Hematopoietic multipotent progenitor cell treated with erythropoietin and hydrocortisone succinate and interleukin-3 and kit ligand, for 8 days (in vitro differentiated cells): Measurements from ENCODE around the gene ARL6IP4.

Experiments used
- DNase-seq: peaks from one replicate; pipeline ENCODE4 v3.0.0-alpha.2; 2015

The ARL6IP4 gene

DNA sequence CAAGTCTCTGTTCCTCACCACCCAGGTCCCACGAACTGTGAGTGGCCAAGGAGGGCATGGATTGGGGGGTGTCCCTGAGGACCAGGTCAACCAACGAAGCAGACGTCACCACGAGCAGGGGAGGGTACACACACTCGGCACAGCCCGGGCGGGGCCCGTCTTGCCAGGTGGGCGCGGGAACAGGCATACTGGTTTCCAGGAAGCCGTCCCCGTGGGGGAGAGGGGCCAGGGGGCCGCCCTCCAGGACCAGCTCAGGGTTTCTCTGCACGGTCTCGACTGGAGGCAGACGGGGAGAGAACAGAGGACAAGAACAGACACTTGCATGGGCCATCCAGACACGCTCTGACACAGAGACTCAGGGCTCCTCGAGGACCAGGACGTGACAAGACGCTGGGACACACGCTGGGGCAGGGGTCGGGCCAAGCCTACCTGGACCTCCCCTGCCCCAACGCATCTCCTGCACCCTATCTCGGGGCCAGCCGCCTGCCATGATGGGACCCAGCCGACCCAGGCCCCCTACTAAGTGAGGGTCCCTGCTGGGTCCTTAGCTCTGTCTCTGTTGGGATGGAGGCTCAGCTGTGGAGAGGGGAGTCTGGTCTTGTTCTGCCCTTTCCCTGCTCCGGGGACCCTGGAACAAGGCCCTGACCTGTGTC lies 11.3 kb downstream of the ARL6IP4 start:
- DNase-seq, result no peak

DNA sequence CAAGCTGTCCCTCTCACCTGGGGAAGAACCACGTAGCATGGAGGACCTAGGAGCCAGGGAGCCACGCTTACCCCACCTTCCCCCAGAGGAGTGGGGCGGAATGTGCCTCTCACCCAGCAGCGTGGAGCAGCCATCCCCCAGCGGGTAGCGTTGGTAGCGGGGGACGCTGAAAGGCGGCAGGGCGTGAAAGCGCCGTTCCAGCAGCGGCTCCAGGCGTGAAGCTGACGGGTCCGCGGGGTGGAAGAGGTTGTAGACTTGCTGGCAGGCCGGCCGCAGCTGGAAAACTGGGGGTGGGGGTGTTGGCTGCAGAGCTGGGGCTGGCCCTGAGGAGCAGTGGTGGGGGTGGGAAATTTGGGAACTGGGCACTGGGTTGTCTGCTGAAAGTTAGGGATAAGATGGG lies 11.9 kb downstream of the ARL6IP4 start:
- DNase-seq, result no peak

DNA sequence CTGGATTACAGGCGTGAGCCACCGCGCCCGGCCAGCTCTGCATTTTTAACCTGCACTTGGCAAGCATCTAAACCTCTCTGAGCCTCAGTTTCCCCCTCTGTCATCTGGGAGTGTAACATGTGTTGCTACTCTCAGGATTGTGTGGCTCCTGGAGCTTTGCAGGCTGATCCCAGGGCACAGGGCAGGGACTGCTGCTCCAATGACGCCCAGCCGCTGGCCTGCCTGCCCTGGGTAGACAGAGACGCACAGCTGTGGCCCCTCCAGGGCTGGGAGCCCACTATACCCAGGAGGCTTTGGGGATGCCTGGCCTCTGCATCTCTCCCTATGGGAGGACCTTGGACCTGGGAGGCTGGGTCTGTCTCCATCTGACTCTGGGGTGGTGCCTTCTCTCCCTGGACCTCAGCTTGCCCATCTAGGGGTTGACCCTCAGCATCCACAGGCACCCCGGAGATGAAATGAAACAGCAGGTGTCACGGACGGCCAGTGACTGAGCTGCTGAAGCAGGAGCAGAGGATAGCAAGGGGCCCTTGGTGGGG lies 13.7 kb downstream of the ARL6IP4 start:
- DNase-seq, result no peak

DNA sequence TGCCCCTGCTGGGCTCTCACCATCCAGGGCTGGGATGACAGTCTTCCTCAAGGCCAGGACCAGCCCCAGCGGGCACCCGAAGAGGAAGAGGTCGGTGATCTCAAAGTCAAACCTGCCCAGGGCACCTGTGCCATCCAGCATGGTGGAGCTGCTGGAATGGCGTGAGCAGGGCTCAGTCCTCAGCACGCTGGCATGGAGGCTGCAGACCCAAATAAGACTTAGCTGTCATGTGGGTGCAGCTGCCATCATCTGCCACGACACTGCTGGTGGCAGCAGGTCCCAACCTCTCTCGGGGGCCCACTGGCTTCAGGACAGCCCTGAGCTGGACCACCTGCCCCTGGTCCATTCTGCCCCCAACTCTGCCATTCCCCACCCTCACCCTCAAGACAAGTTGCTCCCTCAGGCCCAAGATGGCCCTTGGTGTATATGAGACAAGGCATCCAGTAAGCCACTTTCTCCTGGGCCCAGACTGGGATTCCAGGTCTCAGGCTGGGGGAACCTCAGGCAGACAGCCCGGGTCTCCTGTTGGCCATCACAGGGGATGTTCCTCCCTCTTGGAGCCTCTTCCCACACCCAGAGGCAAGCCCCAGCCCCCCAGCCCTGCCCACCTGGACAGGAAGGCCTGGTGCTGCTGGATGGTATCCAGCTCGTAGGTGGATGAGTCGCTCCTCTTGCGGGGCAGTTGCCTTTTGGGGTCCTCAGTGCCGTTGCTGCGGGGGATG lies 14.5 kb downstream of the ARL6IP4 start:
- no peak for DNase-seq

DNA sequence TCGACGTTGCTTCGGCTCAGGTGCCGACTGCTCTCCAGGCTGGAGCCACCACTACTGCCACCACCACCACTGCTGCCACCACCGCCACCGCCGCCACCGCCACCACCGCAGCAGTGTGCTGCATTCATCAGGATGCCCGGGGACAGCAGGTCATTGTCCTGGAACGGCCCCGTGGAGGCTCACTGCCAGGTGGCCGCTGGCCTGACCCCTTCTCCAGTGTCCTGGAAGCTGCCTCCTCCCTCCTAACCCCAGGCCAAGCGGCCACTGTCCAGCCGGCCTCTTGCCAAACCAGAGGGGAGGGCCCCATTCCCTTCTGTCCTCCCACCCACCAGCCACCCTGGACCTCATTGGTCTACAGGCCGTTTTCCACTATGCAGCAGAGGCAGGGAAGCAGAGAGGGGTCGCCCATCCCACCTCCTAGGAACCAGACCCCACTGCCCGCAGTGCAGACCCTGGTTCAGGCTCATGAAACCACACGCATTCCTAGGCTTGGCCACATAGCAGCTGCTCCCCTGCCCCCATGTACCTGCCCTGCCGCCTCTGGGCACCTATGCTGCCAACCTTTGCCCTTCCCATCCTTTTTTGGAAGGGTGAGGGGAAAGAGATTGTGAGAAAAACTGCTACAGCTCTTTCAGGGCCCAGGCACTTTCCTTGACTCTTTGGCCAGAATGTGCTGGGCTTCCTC lies 15.2 kb downstream of the ARL6IP4 start:
- no peak for DNase-seq

DNA sequence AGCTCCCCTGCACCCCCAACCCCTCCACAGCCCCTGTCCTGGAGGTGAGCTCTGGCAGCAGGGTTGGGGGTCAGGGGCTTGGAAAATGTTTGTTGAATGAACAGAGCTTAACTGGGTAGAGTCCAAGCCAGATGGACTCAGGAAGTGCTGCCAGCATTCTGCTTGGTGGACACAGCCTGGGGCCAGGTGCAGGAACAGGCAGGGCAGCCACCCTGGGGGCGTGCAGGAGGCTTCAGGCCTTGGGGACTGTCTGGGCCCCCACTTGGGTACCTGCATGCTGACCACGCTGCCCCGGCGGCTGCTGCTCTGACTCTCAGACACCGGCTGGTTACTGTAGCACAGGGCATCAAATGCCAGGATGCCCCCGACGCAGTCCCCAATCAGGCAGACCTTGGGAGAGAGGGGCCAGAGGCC lies 15.7 kb downstream of the ARL6IP4 start:
- no peak for DNase-seq

DNA sequence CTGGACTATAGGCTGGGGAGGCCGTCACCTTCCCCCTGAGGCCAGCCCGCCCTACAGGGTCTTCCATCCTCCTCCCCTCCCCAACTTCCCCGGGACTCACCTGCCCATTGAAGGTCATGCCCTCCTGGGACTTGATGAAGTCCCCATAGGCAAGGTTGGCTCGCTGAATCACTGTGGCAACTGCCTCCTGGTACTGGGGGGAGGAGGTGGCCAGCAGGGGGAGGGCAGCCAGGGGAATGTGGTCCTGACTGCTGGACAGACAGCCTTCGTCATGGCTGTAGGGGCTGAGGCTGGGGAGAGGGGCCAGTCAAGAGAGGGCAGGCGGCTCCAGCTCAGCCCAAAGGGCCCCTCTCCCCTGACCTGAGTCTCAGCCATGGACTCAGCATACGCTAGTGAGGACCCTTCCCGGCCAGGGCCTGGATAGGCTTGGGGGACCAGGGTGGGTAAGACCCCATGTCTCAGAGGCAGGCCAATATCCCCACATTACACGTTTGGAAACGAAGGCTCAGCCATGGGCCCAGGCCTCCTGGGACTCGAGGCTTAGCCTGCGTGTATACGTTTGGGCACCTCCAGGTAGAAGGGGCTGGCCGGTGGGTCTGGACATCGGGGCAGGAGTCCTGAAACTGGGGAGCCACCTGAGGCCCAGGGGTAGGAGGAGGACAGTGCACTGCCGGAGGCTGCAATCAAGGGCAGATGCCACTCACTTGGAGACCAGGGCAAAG lies 16.3 kb downstream of the ARL6IP4 start:
- no peak for DNase-seq

DNA sequence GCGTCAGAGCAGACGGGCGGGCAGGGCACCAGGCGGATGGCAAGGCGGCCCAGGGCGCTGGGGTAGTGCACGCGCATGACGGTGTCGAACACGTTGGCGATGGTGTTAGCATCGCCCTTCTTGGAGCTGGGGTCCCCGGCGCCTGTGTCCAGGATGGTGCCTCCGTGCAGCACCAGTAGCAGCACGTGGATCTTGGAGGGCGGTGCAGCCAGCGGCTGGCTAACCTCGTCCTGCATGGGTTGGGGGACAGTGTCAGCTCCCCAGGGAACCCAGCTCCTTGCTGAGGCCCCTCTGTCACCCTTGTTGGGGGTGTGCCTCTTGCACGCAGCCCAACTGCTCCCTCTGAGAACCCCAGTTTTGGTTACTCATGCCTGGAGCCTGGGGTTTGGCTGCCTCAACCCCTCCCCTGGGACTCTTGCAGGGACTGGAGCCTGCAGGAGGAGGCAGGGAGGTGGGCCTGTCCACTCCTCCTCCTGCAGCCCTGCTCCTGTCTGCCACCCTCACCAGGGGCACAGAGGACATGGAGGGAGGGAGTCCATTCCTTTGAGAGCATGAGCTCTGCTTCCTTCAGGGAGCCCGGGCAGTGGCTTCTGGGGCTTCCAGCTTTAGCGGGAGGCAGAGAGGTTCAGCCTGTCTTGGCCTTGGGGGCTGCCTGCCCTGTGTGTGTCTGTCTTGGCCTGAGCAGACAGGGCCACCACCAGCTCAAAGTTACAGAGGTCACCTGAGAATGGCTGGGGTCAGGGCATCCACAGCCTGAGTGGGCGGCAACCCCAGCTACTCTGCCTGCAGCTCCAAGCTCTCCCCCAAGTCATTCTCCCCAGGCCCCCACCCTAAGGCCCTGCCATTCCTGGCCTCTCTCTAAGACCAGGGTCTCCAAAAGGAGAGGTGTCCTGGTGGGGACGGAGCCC lies 17.1 kb downstream of the ARL6IP4 start:
- no peak for DNase-seq

DNA sequence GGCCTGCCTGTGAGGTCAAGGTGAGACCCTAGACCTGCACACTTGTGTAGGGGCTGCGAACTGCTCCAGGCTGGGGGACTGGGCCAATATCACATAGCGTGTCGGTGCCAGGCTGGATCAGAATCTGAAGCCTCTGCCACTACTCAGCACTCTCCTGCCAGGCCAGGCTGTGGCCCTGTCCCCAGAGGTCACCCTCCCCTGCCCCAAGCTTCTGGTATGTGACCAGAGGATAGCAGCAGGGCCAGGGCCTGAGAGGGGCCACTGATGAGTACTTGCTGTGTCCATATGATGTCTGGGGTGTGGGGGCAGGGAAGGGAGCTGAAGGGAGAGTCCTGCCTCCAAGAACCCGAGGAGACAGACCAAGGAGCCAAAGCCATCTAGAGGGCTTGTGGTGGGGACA lies 17.8 kb downstream of the ARL6IP4 start:
- DNase-seq, result no peak

DNA sequence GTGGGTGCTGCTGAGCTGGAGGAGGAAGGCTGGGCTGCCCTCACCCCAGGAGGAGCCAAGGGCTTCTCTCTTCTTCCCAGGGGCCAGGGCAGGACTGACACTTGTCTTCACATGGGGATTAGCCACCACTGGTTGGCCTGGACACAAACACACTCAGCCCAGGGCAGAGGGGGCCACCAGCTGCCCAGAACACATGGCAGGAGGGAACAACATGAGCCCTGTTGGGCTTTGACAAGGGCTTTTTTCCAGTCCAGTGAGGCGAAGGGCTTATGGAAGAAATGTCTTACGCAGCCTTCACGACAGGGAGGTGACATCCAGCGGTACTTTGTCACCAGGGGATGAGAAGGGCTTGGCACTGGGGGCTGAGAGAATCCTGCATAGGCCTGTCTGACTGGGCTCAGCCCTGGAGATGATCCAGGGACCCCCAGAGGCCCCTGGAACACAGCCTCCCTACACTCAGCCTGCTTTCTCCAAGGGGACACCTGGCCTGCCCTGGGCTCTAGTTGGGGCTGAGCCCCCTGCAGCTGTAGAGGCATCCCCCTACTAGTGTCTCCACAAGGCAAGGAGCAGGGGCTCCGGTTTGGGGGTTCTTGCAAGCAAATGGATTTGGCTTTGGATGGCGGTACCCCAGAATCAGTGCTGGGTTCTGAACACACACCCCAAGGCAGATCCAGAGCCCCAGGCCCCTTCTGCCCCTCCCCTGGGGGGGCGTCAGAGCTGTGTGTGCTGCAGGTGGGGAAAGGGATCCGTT lies 18.9 kb downstream of the ARL6IP4 start:
- no peak for DNase-seq

DNA sequence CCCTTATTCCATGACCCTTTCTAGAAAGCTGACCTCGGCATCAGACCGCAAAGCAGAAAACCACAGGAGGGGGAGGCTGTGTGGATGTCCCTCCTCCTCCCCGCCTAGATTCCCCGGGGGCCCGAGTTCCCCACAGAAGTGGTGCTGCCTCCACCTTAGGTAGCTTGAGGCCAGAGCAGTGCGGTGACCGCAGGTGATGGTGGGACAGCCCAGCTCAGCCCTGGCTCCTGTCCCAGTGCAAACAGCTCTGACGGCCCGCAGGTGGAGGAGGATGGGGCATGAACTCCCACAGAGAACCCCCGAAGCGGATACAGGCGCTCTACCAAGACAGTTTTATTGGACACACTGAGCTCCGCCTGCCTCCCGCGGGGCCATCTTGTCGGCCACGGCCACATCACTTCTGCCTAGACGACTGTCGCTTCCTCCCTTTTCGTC lies 19.5 kb downstream of the ARL6IP4 start:
- DNase-seq, result no peak

DNA sequence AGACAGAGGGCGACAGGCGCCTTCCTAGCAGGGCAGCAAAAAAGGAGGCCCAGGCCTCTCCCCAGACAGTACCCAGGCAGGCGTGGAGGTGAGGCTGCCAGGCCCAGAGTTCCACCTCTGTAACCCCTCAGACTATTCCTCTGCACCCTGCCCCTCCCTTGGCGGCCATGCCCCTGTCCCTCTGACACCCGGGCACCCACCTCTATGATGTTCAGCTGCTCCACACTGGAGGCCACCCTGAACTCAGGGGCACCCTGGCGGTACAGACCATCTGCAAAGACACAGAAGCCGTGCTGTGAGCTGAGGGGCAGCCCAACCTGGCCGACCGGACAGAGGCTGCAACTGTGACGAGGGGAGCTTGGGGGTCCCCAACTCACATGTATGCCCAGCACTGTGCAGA lies 20.1 kb downstream of the ARL6IP4 start:
- DNase-seq, result no peak

DNA sequence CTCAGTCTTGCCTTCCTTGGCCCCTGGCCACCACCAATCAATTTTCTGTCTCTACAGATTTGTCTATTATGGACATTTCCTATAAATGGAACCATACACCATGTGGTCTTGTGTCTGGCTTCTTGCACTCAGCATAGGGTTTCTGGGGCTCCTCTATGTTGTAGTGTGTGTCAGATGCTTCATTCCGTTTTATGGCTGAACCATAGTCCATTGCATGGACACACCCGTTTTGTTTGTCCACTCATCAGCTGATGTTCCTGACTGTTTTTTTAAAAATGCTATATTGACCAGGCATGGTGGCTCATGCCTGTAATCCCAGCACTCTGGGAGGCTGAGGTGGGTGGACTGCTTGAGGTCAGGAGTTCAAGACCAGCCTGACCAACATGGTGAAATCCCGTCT lies 21.0 kb downstream of the ARL6IP4 start:
- no peak for DNase-seq

DNA sequence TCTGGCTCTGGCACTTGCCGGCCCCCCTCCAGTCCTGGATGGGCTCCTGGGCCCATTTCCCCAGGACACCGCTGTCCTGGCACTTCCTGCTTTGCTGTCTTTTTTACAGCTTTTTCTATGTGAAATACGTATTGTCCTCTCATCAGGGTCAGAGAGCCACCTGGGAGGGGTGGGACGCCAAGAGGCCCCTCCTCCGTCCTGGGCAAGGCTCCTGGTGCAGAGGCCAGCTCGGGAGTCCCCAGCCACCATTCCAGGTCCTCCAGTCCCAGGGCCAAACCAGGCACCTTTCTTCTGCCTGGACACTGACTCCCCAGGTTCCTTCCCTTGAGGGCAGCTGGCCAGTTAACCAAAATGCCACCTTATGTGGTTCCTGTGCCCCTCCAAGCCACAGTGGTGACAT lies 22.8 kb downstream of the ARL6IP4 start:
- DNase-seq, result no peak

DNA sequence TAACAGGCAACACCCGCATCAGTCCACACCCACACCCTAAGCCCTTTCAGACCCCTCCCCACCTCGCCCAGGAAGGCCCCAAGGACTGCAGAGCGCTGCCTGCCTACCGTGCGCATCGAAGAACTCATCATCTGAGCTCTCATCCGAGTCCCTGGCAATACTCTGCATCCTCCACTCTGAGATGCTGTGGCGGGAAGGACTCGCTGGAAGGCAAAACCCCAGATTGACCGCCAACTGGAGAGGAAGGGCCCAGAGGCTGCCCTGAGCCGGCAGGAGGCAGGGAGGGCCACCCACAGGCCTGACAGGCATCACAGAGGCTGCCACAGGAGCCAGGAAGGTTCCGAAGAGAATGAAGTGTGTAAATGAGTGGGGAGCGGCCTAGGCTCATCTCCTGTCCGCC lies 23.8 kb downstream of the ARL6IP4 start:
- no peak for DNase-seq

DNA sequence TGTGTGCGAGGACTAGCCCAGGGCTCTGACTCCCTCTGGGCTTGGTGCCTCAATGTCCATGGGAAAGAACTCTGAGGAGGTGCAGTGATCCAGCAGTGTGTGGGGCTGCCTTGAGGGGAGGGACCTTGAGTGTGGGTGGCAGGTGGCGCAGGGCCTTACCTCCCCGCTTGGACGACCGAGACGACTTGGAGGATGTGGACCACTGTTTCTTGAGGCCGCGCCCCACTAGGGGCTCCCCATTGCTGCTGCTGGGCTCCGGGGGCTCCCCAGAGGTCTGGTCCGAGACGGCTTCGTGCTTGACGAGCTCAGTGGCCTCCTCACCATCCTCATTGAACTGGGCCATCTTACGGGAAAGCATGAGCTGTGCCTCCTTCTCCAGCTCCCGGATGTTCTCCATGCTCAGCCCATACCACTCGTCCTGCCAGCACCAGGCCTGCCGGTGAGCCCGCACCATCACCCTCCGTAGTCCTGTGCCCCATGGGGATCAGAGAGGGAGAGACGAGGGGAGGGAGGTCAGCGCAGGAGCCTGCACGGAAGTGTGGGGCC lies 24.7 kb downstream of the ARL6IP4 start:
- DNase-seq, result no peak

DNA sequence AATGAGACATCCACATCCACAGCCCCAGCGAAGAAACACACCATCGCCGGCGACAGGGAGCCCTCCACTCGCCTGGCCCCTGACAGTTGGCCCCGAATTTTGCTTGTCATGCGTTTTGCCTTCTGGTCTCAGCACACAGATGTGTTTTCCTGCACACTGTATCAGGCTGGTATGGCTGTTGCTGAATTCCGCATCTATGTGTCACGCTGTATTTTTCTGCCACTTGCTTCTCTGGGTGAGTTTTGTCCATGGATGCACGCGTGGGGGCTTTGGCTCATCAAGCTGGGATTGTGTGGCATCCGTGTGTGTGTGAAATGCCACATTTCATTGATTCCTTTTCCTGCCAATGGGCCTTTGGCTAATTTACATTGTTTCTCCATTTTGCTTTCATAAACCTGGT lies 26.5 kb downstream of the ARL6IP4 start:
- DNase-seq, result no peak

DNA sequence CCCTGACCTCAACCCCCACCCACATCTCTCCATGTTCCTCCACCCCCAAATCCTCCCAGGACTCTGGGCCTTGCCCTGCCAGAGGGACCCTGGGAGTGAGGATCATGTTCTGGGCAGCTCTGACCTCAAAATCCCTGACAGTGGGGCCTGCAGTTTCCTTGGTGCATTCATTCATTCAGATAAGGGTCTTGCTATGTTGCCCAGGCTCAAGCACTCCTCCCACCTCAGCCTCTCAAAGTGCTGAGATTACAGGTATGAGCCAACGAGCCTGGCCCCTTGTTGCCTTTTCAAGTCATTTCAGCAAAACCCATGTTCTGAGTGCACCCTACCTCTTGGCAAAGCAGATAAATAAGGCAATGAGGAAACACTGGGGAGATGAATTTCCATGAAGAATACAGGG lies 29.6 kb downstream of the ARL6IP4 start:
- no peak for DNase-seq

DNA sequence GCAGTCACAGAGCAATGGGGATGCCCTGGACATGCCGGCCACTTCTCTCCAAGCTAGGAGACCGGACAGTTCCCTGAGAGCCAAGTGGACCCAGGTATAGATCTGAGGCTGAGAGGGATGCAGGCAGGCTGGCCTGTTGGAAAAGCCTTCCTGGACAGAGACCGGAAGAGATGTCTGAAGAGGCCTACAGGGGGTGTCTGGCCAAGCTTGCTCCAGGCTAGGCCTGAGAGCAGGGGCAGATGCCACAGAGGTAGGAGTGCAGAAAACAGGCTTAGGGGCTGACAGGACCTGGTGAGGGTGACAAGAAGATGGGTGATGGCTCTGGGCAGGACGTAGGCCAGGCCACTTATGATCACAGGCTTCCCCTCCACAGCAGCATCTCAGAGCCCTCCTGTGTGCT lies 30.2 kb downstream of the ARL6IP4 start:
- no peak for DNase-seq

DNA sequence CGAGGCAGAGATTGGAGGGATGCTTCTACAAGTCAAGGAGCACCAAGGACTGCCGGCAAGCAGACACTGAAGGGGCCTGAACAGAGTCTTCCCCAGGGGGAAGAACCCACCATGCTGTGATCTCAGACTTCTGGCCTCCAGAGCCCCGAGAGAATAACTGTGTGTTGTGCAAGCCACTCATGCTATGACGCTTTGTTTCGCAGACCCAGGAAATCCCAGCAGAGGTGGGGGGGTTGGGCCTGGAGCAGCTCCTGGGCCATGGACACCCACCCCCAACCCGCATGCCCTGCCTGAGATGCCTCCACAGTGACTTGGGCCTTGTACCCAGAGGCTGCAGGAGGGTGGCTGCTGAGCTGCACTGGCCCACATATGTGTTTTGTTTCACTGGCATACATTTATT lies 31.2 kb downstream of the ARL6IP4 start:
- no peak for DNase-seq
